T47D (cell line): ENCODE measurements around the gene ABHD16B.

Source experiments
- DNase-seq, 2 experiments: peaks; one replicate each; pipeline versions ENCODE4 v3.0.0 to v3.0.0-alpha.2; 2011 to 2012; ENCODE audit warnings: low read depth in 1 of 2, low spot score in 1 of 2
- JUND ChIP-seq: IDR thresholded peaks from 2 replicates; pipeline ENCODE4 v1.6.1; 2012; ENCODE audit warnings: low read depth
- in situ Hi-C: cut with HindIII; loops from 2 replicates; pipeline ENCODE4 v1.10.0; 2016; ENCODE audit warnings: low sequenced_read_pairs, low pct_unique_long_range_greater_than_20kb

ABHD16B gene

DNA sequence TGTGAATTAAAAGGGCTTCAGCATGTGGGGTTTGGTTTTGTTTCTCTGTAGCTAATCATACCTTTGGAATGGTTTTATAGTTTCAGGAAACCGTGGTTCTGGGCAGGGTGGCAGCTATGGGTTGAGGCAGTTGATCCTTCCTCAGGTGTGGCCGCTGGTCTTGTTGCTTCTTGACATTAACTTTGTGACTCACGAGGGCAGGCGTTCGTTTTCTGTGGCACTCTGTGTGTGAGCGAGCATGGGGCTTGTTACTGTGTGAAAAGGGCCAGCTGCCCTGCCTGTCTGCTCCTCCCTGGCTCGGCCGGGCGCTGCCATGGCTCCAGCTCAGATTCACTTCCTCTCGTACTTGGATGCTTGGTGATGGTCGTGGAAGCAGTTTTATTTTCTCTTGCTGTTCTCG, 49.9 kb downstream of the ABHD16B start:
- DNase-seq = no peak
- no peak for TF ChIP-seq JUND
- in situ Hi-C loops = no loop called here
